ENCODE data around the gene SDHB.

DNA sequence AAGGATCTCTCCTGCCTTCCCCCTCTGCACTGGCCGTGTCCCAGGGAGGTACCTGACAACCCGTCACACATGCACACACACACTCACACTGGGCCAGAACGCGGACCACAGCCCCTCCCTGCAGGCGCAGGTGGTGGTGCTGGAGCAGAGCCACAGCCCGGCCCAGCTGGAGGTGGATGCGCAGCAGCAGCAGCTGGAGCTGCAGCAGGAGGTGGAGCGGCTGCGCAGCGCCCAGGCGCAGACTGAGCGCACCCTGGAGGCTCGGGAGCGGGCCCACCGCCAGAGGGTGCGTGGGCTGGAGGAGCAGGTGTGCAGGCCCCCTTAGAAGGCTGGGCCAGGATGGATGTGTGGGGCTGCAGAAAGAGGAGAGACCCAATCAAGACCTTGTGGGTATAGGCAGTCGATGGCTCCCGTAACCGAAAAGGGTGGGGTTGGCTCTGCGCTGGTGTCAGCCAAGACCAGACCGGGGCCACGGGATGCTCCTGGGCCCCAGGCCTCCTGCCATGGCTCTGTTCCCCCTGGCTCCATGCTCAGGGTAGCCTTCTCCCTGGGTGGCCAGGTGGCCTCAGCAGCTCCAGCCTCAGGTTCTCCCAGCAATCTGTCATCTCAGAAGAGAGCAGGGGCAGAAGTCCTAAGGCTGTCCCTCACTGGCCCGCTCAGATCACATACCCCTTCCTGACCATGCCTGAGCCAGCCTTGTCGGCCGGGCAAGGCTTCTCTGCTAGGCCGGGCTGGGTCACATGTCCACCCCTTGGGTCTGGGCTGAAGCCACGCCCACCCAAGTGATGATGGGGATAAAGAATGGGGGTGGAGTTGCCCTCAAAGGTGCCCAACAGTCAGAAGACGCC, 82.3 kb downstream of the SDHB start:
- TF ChIP-seq, protein P1, sequence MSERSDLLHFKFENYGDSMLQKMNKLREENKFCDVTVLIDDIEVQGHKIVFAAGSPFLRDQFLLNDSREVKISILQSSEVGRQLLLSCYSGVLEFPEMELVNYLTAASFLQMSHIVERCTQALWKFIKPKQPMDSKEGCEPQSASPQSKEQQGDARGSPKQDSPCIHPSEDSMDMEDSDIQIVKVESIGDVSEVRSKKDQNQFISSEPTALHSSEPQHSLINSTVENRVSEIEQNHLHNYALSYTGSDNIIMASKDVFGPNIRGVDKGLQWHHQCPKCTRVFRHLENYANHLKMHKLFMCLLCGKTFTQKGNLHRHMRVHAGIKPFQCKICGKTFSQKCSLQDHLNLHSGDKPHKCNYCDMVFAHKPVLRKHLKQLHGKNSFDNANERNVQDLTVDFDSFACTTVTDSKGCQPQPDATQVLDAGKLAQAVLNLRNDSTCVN (CRISPR knock-in tag; IDR thresholded peaks at IDR 0.05): no peak
- TF ChIP-seq, protein P2, sequence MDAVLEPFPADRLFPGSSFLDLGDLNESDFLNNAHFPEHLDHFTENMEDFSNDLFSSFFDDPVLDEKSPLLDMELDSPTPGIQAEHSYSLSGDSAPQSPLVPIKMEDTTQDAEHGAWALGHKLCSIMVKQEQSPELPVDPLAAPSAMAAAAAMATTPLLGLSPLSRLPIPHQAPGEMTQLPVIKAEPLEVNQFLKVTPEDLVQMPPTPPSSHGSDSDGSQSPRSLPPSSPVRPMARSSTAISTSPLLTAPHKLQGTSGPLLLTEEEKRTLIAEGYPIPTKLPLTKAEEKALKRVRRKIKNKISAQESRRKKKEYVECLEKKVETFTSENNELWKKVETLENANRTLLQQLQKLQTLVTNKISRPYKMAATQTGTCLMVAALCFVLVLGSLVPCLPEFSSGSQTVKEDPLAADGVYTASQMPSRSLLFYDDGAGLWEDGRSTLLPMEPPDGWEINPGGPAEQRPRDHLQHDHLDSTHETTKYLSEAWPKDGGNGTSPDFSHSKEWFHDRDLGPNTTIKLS (IDR thresholded peaks at IDR 0.05; ENCODE audit: borderline replicate concordance, low read depth): no peak
